SK-N-SH treated with all-trans-retinoic acid at 6 μM for 48 hours (cell line): Measurements from ENCODE around the gene RTN4R.
A peak's percentile ranks its signal among the peaks of the same experiment; 100 is the strongest.
"Not testable (repeated sequence)": the region's sequence is repeated elsewhere in the genome, so short reads cannot be mapped to it uniquely, and the experiment has no call there.

Source experiments
- ATAC-seq: fragments of 200-7000 bp; cut with Tn5 transposase; 3 replicates; pipeline ENCODE4 v1.9.1; 2020; ENCODE audit warnings: mild to moderate bottlenecking, moderate library complexity
- ARNTL ChIP-seq: fragments of 450-650 bp; formaldehyde crosslinking; IDR thresholded peaks from 2 replicates; pipeline ENCODE4 v1.5.0; 2020; ENCODE audit warnings: low read depth, mild to moderate bottlenecking, moderate library complexity, borderline replicate concordance
- BACH2 ChIP-seq: fragments of 250-450 bp; sonication (Bioruptor Pico); IDR thresholded peaks from 2 replicates; pipeline ENCODE4 v1.9.0; 2021; ENCODE audit warnings: mild to moderate bottlenecking, borderline replicate concordance
- CREB5 ChIP-seq: fragments of 250-450 bp; sonication (Bioruptor Pico); IDR thresholded peaks from 2 replicates; pipeline ENCODE4 v1.5.1; 2020; ENCODE audit warnings: low read depth, mild to moderate bottlenecking, moderate library complexity
- CSDC2 ChIP-seq: fragments of 250-450 bp; sonication (Bioruptor Pico); IDR thresholded peaks from 2 replicates; pipeline ENCODE4 v1.5.0; 2020; ENCODE audit warnings: mild to moderate bottlenecking, moderate library complexity
- CSRNP3 ChIP-seq: fragments of 250-450 bp; sonication (Bioruptor Pico); IDR thresholded peaks from 2 replicates; pipeline ENCODE4 v1.5.1; 2021; ENCODE audit warnings: mild to moderate bottlenecking, moderate library complexity
- GLIS3 ChIP-seq: fragments of 250-450 bp; sonication (Bioruptor Pico); IDR thresholded peaks from 2 replicates; pipeline ENCODE4 v1.5.0; 2020; ENCODE audit warnings: mild to moderate bottlenecking, moderate library complexity
- ISL1 ChIP-seq: fragments of 250-450 bp; sonication (Bioruptor Pico); IDR thresholded peaks from 2 replicates; pipeline ENCODE4 v2.1.2; 2022; ENCODE audit warnings: mild to moderate bottlenecking, moderate library complexity
- PATZ1 ChIP-seq: fragments of 250-450 bp; sonication (Bioruptor Pico); IDR thresholded peaks from 2 replicates; pipeline ENCODE4 v1.8.0; 2020; ENCODE audit warnings: mild to moderate bottlenecking, moderate library complexity, borderline replicate concordance
- PPARA ChIP-seq: fragments of 250-450 bp; sonication (Bioruptor Pico); IDR thresholded peaks from 2 replicates; pipeline ENCODE4 v1.5.0; 2020; ENCODE audit warnings: mild to moderate bottlenecking, borderline replicate concordance
- TCF4 ChIP-seq: fragments of 250-450 bp; sonication (Bioruptor Pico); IDR thresholded peaks from 2 replicates; pipeline ENCODE4 v1.8.0; 2021; ENCODE audit warnings: mild to moderate bottlenecking, moderate library complexity, borderline replicate concordance
- TOX ChIP-seq: fragments of 250-450 bp; sonication (Bioruptor Pico); IDR thresholded peaks from 2 replicates; pipeline ENCODE4 v1.8.0; 2021; ENCODE audit warnings: mild to moderate bottlenecking, moderate library complexity, borderline replicate concordance
- TSHZ2 ChIP-seq: fragments of 250-450 bp; sonication (Bioruptor Pico); IDR thresholded peaks from 2 replicates; pipeline ENCODE4 v1.5.0; 2020; ENCODE audit warnings: mild to moderate bottlenecking, moderate library complexity
- ZC3H10 ChIP-seq: fragments of 250-450 bp; sonication (Bioruptor Pico); IDR thresholded peaks from 2 replicates; pipeline ENCODE4 v1.5.1; 2021; ENCODE audit warnings: mild to moderate bottlenecking, moderate library complexity
- ZFP3 ChIP-seq: fragments of 250-450 bp; sonication (Bioruptor Pico); IDR thresholded peaks from 2 replicates; pipeline ENCODE4 v1.5.0; 2020; ENCODE audit warnings: mild to moderate bottlenecking, moderate library complexity
- ZNF565 ChIP-seq: fragments of 450-650 bp; formaldehyde crosslinking; conservative IDR thresholded peaks from 2 replicates; pipeline ENCODE4 v1.5.0; 2020; ENCODE audit warnings: low read depth, mild to moderate bottlenecking, moderate library complexity

RTN4R gene

GRCh38 chr22:20290045-20290392, 21.9 kb upstream of the RTN4R start (continued):
- TF ChIP-seq CREB5 (no peak), ZNF565 (no peak), ARNTL (CRISPR knock-in tag) (no peak)

- ATAC-seq = not testable (repeated sequence)
Measured at GRCh38 chr22:20289182-20290044, 21.3 kb upstream of the RTN4R start.

GRCh38 chr22:20286784-20287423, 18.8 kb upstream of the RTN4R start:
- ATAC-seq = not testable (repeated sequence)

GRCh38 chr22:20286312-20286660, 18.2 kb upstream of the RTN4R start:
- ATAC-seq = peak; percentile 5; the same call in 1 of the 3 replicates

GRCh38 chr22:20285473-20286311, 17.6 kb upstream of the RTN4R start:
- ATAC-seq = peak; percentile 94

- no peak for ATAC-seq
- no peak for TF ChIP-seq ZC3H10 (CRISPR knock-in tag)
- TF ChIP-seq TOX (CRISPR knock-in tag) = no peak
- no peak for TF ChIP-seq CSRNP3 (CRISPR knock-in tag)
- no peak for TF ChIP-seq PATZ1
- no peak for TF ChIP-seq TSHZ2 (CRISPR knock-in tag)
- TF ChIP-seq TCF4 (CRISPR knock-in tag) = no peak
- no peak for TF ChIP-seq ISL1 (CRISPR knock-in tag)
- no peak for TF ChIP-seq ZFP3
- TF ChIP-seq PPARA (CRISPR knock-in tag) = no peak
- no peak for TF ChIP-seq CSDC2 (CRISPR knock-in tag)
- TF ChIP-seq GLIS3 = no peak
- no peak for TF ChIP-seq ZNF565
- no peak for TF ChIP-seq BACH2
Measured at GRCh38 chr22:20284471-20285086, 16.5 kb upstream of the RTN4R start.
